ENCODE measurements around the gene PBX1. TPM values are rescaled to one million over a fixed set of nuclear protein-coding genes. Genes with fewer than 3 reads are reported as not detected.

Gene PBX1
- total and polyA plus RNA-seq, 2 donors (not counting 3 experiments of a cell fraction or from before 2014, with no cell fraction given): 10.7 to 24.1 TPM

DNA sequence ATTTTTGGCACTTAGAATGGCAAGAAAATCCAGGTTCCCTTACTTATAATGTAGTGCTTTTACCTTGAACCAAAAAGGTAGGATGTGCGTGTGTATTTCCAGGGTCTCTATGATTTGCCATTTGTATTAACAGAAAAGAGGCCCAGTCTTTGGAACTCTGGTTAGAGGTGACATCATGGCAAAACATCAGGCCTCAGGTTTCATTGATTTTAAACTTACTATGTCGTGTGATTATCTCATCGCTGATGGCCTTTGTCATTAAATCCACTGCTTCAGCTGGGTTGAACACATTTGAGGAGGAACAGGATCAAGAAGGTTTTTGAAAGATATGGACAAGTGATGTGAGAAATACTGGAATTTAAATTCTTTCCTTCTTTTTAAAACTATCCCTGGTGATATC is 95.2 kb downstream of the PBX1 start:
- Histone ChIP-seq H3K27ac (ENCODE audit: insufficient read depth, low read depth, low read length) (no peak overlapping the region), H3K9ac (replicated peaks; ENCODE audit: extremely low read depth, insufficient read depth, low read length) (no peak overlapping the region), H3K36me3 (ENCODE audit: control insufficient read depth in 2 of 2, extremely low read depth in 1 of 2, insufficient read depth in 2 of 2, low read length in 2 of 2) (no peaks in the 10 kb centered on the region), H3K27me3 (ENCODE audit: control insufficient read depth in 2 of 2, insufficient read depth in 2 of 2, low read length in 2 of 2) (no peaks in the 10 kb centered on the region), H2AFZ (ENCODE audit: low read depth, low read length) (no peak overlapping the region), H3K9me1 (replicated peaks; ENCODE audit: control insufficient read depth, extremely low read depth, insufficient read depth, low read length) (no peaks in the 10 kb centered on the region), H3K4me1 (ENCODE audit: control insufficient read depth, extremely low read depth, insufficient read depth, low read length) (peaks cover 3% of the 10 kb centered on the region), H3K4me2 (ENCODE audit: insufficient read depth, low read length) (no peak overlapping the region), H3K9me3 (replicated peaks; ENCODE audit: control insufficient read depth, insufficient read depth, low read length) (no peaks in the 10 kb centered on the region), H3K79me2 (ENCODE audit: control insufficient read depth, insufficient read depth, low read length) (no peaks in the 10 kb centered on the region), H3K4me3 (replicated peaks in 1 of 3; ENCODE audit: insufficient read depth in 1 of 3, low read depth in 1 of 3, low read length in 3 of 3) (no peak overlapping the region), H4K20me1 (replicated peaks; ENCODE audit: control insufficient read depth, extremely low read depth, insufficient read depth, low read length) (no peaks in the 10 kb centered on the region)
- DNase-seq (ENCODE audit: low read depth, low spot score) (no peak), FAIRE-seq (no peak)
- ChIA-PET CTCF (no interaction called here), POLR2A (interaction anchor here (0.6 kb wide), 1 partner anchor 27 kb away, joined by 4 read pairs; no protein-coding TSS in a partner anchor)
- dilution Hi-C loops (cut with MboI; ENCODE audit: extremely low pct_ligation_motif_present, low sequenced_read_pairs): no loop called here
- TF ChIP-seq JUN (IDR thresholded peaks at IDR 0.05; ENCODE audit: borderline replicate concordance, insufficient read depth, insufficient read length, low read depth) (no peak), POLR2AphosphoS5 (IDR thresholded peaks at IDR 0.05; ENCODE audit: insufficient read depth, low read depth, low read length) (no peak), FOS (IDR thresholded peaks at IDR 0.05; ENCODE audit: borderline replicate concordance, insufficient read depth, low read length) (no peak), POLR2A (IDR thresholded peaks at IDR 0.05; ENCODE audit: low read depth, low read length) (no peak)
- intact Hi-C loops (cut with micrococcal nuclease): no loop called here
- BruUV-seq (replicated peaks): no TSS peak

DNA sequence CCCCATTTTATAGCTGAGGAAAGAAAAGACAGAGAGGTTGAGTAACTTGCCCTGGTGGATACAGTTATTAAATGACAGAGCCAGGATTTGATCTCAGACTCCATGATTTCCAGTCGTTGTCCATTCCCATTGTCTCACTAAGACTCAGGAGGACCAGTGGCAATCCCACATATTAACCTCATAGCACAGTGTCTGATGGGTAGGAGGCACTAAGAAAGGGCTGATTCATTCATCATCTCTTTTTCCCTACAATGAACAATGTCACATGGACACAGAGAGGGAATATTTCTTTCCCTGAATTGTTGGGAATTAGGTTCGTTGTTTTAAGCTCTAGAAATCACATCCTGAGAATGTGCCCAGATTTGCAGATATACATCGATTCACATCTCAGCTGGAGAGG is 99.9 kb downstream of the PBX1 start:
- no peak for DNase-seq (ENCODE audit: low read depth, low spot score)
- Histone ChIP-seq H3K9me1 (replicated peaks; ENCODE audit: control insufficient read depth, extremely low read depth, insufficient read depth, low read length) (no peaks in the 10 kb centered on the region), H3K4me3 (replicated peaks in 1 of 3; ENCODE audit: insufficient read depth in 1 of 3, low read depth in 1 of 3, low read length in 3 of 3) (no peak overlapping the region), H3K79me2 (ENCODE audit: control insufficient read depth, insufficient read depth, low read length) (no peaks in the 10 kb centered on the region), H3K36me3 (ENCODE audit: control insufficient read depth in 2 of 2, extremely low read depth in 1 of 2, insufficient read depth in 2 of 2, low read length in 2 of 2) (no peaks in the 10 kb centered on the region), H3K27me3 (ENCODE audit: control insufficient read depth in 2 of 2, insufficient read depth in 2 of 2, low read length in 2 of 2) (no peaks in the 10 kb centered on the region), H3K9me3 (replicated peaks; ENCODE audit: control insufficient read depth, insufficient read depth, low read length) (no peaks in the 10 kb centered on the region), H3K4me2 (ENCODE audit: insufficient read depth, low read length) (no peak overlapping the region), H3K4me1 (ENCODE audit: control insufficient read depth, extremely low read depth, insufficient read depth, low read length) (peaks cover 3% of the 10 kb centered on the region), H3K27ac (ENCODE audit: insufficient read depth, low read depth, low read length) (no peak overlapping the region), H3K9ac (replicated peaks; ENCODE audit: extremely low read depth, insufficient read depth, low read length) (no peak overlapping the region), H4K20me1 (replicated peaks; ENCODE audit: control insufficient read depth, extremely low read depth, insufficient read depth, low read length) (no peaks in the 10 kb centered on the region), H2AFZ (ENCODE audit: low read depth, low read length) (no peak overlapping the region)
- intact Hi-C loops (cut with micrococcal nuclease) (no loop called here), dilution Hi-C loops (cut with MboI; ENCODE audit: extremely low pct_ligation_motif_present, low sequenced_read_pairs) (no loop called here)
- no TSS peak for BruUV-seq (replicated peaks)
- no peak for FAIRE-seq
- POLR2A ChIA-PET: no interaction called here
- no peak for TF ChIP-seq JUN (IDR thresholded peaks at IDR 0.05; ENCODE audit: borderline replicate concordance, insufficient read depth, insufficient read length, low read depth)
- no peak for TF ChIP-seq FOS (IDR thresholded peaks at IDR 0.05; ENCODE audit: borderline replicate concordance, insufficient read depth, low read length)
- TF ChIP-seq, protein P1, sequence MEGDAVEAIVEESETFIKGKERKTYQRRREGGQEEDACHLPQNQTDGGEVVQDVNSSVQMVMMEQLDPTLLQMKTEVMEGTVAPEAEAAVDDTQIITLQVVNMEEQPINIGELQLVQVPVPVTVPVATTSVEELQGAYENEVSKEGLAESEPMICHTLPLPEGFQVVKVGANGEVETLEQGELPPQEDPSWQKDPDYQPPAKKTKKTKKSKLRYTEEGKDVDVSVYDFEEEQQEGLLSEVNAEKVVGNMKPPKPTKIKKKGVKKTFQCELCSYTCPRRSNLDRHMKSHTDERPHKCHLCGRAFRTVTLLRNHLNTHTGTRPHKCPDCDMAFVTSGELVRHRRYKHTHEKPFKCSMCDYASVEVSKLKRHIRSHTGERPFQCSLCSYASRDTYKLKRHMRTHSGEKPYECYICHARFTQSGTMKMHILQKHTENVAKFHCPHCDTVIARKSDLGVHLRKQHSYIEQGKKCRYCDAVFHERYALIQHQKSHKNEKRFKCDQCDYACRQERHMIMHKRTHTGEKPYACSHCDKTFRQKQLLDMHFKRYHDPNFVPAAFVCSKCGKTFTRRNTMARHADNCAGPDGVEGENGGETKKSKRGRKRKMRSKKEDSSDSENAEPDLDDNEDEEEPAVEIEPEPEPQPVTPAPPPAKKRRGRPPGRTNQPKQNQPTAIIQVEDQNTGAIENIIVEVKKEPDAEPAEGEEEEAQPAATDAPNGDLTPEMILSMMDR (IDR thresholded peaks at IDR 0.05; ENCODE audit: extremely low read depth in 1 of 2, insufficient read depth in 1 of 2, low read depth in 1 of 2, low read length in 2 of 2): no peak
- no peak for TF ChIP-seq MYC (IDR thresholded peaks at IDR 0.05; ENCODE audit: low read depth, low read length)
- TF ChIP-seq, protein P2, sequence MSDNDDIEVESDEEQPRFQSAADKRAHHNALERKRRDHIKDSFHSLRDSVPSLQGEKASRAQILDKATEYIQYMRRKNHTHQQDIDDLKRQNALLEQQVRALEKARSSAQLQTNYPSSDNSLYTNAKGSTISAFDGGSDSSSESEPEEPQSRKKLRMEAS (IDR thresholded peaks at IDR 0.05; ENCODE audit: insufficient read depth, insufficient read length): no peak
- TF ChIP-seq POLR2A (IDR thresholded peaks at IDR 0.05; ENCODE audit: low read depth, low read length): no peak
- no peak for TF ChIP-seq POLR2AphosphoS5 (IDR thresholded peaks at IDR 0.05; ENCODE audit: insufficient read depth, low read depth, low read length)
- no peak for TF ChIP-seq EZH2 (IDR thresholded peaks at IDR 0.05; ENCODE audit: borderline replicate concordance, low read depth, low read length, severe bottlenecking)
- no peak for TF ChIP-seq GATA2 (IDR thresholded peaks at IDR 0.05; ENCODE audit: insufficient read depth, insufficient read length, low read depth, low read length)
- CTCF ChIA-PET: interaction anchor here (1.5 kb wide), 2 partner anchors 8 to 127 kb away, joined by 3 to 4 read pairs; no protein-coding TSS in a partner anchor
